ENCODE data around the gene ME3. TPM values are rescaled to one million over a fixed set of nuclear protein-coding genes. Genes with fewer than 3 reads are reported as not detected.

The ME3 gene
- total RNA-seq, 1 donor from 2014 or later: 10.8 TPM

DNA sequence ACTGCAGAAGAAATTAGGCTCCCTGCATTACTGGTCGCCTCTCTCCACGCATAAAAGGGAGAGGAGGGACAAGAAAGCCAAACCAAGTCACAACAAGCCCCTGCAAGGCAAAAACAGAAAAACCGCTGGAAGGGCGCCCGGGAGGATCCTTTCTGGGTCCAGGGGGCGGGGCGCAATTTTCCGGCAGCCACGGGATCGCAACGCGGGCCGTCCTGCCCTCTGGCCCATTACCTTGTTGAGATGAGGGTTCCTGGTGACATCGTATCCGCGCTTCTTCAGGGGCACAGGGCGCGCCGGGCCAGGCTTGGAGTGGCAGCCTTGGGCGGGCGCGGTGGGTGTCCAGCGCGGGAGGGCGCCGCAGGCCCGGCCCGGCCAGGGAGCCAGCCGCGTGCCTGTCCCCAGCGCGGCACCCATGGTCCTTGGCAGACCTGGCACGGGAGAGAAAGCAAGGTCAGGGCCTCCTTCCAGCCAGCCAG lies 847 bp downstream of the ME3 start:
- DNase-seq (ENCODE audit: low spot score): no peak
- Mint-ChIP-seq H3K36me3 (ENCODE audit: low read depth) (peaks cover 4% of the 10 kb centered on the region), H3K4me3 (ENCODE audit: unreplicated experiment) (peak overlapping the region; percentile 69), H3K27me3 (ENCODE audit: low read depth) (no peaks in the 10 kb centered on the region), H3K9me3 (ENCODE audit: low read depth) (no peaks in the 10 kb centered on the region), H3K27ac (ENCODE audit: unreplicated experiment) (peak overlapping the region; percentile 69), H3K4me1 (ENCODE audit: low read depth) (peaks cover 54% of the 10 kb centered on the region)
- TF ChIP-seq, protein P1, sequence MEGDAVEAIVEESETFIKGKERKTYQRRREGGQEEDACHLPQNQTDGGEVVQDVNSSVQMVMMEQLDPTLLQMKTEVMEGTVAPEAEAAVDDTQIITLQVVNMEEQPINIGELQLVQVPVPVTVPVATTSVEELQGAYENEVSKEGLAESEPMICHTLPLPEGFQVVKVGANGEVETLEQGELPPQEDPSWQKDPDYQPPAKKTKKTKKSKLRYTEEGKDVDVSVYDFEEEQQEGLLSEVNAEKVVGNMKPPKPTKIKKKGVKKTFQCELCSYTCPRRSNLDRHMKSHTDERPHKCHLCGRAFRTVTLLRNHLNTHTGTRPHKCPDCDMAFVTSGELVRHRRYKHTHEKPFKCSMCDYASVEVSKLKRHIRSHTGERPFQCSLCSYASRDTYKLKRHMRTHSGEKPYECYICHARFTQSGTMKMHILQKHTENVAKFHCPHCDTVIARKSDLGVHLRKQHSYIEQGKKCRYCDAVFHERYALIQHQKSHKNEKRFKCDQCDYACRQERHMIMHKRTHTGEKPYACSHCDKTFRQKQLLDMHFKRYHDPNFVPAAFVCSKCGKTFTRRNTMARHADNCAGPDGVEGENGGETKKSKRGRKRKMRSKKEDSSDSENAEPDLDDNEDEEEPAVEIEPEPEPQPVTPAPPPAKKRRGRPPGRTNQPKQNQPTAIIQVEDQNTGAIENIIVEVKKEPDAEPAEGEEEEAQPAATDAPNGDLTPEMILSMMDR (IDR thresholded peaks at IDR 0.05): peak; percentile 46

DNA sequence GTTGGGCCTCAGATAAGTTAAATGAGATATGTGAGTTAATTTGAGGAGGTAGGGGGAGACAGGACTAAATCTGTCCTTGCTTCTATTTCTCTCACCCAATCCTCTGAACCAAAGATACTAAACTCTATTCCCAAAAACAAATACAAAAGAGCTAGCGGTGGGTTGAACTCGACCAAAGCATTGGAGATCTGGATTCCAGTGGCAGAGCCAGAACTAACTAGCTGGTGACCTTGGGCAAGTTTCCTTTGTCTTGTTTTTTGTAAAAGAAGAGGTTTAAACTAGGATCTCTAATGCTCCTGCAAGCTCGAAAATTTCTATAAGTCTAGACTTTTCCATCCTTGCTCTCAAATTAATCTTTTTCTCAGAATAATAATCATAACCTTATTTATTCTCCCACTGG lies 1.5 kb downstream of the ME3 start:
- H3K36me3 Mint-ChIP-seq (ENCODE audit: low read depth): peaks cover 4% of the 10 kb centered on the region
- DNase-seq (ENCODE audit: low spot score): no peak
- H3K4me1 Mint-ChIP-seq (ENCODE audit: low read depth): peaks cover 51% of the 10 kb centered on the region
- no peaks in the 10 kb centered on the region for H3K9me3 Mint-ChIP-seq (ENCODE audit: low read depth)
- peak overlapping the region; percentile 69 for H3K4me3 Mint-ChIP-seq (ENCODE audit: unreplicated experiment)
- TF ChIP-seq, protein P1 (IDR thresholded peaks at IDR 0.05): no peak
- H3K27me3 Mint-ChIP-seq (ENCODE audit: low read depth): no peaks in the 10 kb centered on the region
- peak overlapping the region; percentile 69 for H3K27ac Mint-ChIP-seq (ENCODE audit: unreplicated experiment)

DNA sequence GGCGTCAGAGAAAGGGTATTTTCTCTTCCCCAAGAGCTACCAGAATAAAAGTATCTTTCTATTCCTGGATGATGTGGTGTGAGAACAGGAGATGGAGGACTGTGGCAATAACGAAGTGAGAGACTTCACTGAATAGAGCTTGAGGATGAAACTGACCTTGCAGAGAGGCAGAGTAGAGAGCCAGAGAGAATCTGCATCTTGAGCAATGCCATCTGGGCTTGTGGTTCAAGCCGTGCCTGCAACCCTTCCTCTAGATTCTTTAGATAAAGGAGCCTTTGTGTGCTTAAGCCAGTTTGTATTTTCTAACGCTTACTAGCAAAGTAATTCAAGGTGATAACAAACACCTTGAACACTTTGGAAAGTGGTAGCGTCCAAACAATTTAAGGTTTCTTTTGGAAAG lies 2.2 kb downstream of the ME3 start:
- Mint-ChIP-seq H3K4me1 (ENCODE audit: low read depth) (peaks cover 46% of the 10 kb centered on the region), H3K36me3 (ENCODE audit: low read depth) (peaks cover 9% of the 10 kb centered on the region), H3K27me3 (ENCODE audit: low read depth) (no peaks in the 10 kb centered on the region), H3K4me3 (ENCODE audit: unreplicated experiment) (no peak overlapping the region), H3K27ac (ENCODE audit: unreplicated experiment) (no peak overlapping the region), H3K9me3 (ENCODE audit: low read depth) (peaks cover 3% of the 10 kb centered on the region)
- TF ChIP-seq, protein P1 (IDR thresholded peaks at IDR 0.05): no peak
- DNase-seq (ENCODE audit: low spot score): no peak

DNA sequence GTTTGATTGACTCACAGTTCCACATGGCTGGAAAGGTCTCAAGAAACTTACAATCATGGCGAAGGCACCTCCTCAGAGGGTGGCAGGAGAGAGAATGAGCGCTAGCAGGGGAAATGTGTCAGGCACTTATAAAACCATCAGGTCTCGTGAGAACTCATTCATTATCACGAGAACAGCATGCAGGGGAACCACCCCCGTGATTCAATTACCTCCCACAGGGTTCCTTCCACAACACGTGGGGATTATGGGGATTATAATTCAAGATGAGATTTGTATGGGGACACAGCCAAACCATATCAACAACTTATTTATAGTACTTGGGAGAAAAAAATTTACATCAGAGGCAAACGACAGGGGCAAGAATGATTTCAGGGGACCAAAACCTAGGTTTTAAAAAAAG lies 3.0 kb downstream of the ME3 start:
- Mint-ChIP-seq H3K27me3 (ENCODE audit: low read depth) (no peaks in the 10 kb centered on the region), H3K4me3 (ENCODE audit: unreplicated experiment) (no peak overlapping the region), H3K27ac (ENCODE audit: unreplicated experiment) (no peak overlapping the region), H3K9me3 (ENCODE audit: low read depth) (peaks cover 3% of the 10 kb centered on the region), H3K4me1 (ENCODE audit: low read depth) (peaks cover 39% of the 10 kb centered on the region), H3K36me3 (ENCODE audit: low read depth) (peaks cover 14% of the 10 kb centered on the region)
- TF ChIP-seq, protein P1 (IDR thresholded peaks at IDR 0.05): no peak
- DNase-seq (ENCODE audit: low spot score): no peak

DNA sequence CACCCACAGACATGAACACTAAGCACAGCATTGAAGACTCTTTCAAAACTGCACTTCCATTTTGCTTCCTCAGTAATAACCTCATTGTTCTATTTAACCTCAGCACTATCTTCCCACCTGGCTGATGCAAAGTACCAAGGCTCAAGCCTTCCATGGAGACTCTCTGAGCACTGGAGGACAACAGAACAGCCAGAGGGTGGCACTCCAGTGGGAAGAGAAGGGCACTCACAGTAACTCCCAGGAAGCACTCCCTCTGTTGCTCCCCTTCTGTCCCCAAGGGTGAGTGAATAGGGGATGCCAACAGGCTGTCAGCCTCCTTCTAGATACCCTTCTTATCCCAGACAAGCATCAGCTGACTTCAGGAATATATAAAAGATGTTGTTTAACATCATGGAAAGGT lies 3.5 kb downstream of the ME3 start:
- peaks cover 36% of the 10 kb centered on the region for H3K4me1 Mint-ChIP-seq (ENCODE audit: low read depth)
- no peaks in the 10 kb centered on the region for H3K27me3 Mint-ChIP-seq (ENCODE audit: low read depth)
- DNase-seq (ENCODE audit: low spot score): no peak
- H3K9me3 Mint-ChIP-seq (ENCODE audit: low read depth): peaks cover 3% of the 10 kb centered on the region
- TF ChIP-seq, protein P1 (IDR thresholded peaks at IDR 0.05): no peak
- H3K27ac Mint-ChIP-seq (ENCODE audit: unreplicated experiment): peak overlapping the region; percentile 23
- peaks cover 14% of the 10 kb centered on the region for H3K36me3 Mint-ChIP-seq (ENCODE audit: low read depth)
- H3K4me3 Mint-ChIP-seq (ENCODE audit: unreplicated experiment): no peak overlapping the region

All from chondrocyte (in vitro differentiated cells).